Measurements from ENCODE around the gene GRIN2D.
"Not testable (repeated sequence)": the region's sequence is repeated elsewhere in the genome, so short reads cannot be mapped to it uniquely, and the experiment has no call there.

The GRIN2D gene

GRCh38 chr19:48371771-48372170 is 21.7 kb upstream of the GRIN2D start:
- DNase-seq (ENCODE audit: low spot score), result not testable (repeated sequence)

GRCh38 chr19:48372904-48373303 is 20.6 kb upstream of the GRIN2D start:
- no peak for DNase-seq (ENCODE audit: low spot score)

GRCh38 chr19:48373567-48373966 is 19.9 kb upstream of the GRIN2D start:
- DNase-seq (ENCODE audit: low spot score), result no peak

GRCh38 chr19:48378194-48378570 is 15.3 kb upstream of the GRIN2D start:
- no peak for DNase-seq (ENCODE audit: low spot score)

GRCh38 chr19:48379058-48379457 is 14.4 kb upstream of the GRIN2D start:
- DNase-seq (ENCODE audit: low spot score), result no peak

- DNase-seq (ENCODE audit: low spot score), result no peak
Observed at GRCh38 chr19:48381178-48381950, 12.1 kb upstream of the GRIN2D start.

GRCh38 chr19:48382286-48382685 is 11.2 kb upstream of the GRIN2D start:
- DNase-seq (ENCODE audit: low spot score), result no peak

- no peak for DNase-seq (ENCODE audit: low spot score)
Observed at GRCh38 chr19:48385461-48386087, 7.9 kb upstream of the GRIN2D start.

GRCh38 chr19:48386981-48387380 is 6.5 kb upstream of the GRIN2D start:
- no peak for DNase-seq (ENCODE audit: low spot score)

GRCh38 chr19:48390188-48391099 is 3.0 kb upstream of the GRIN2D start:
- DNase-seq (ENCODE audit: low spot score), result peak; percentile 38

GRCh38 chr19:48391100-48392005 is 2.1 kb upstream of the GRIN2D start, which contains the start of gene KDELR1:
TSS of gene KDELR1 (minus strand) at chr19:48391551. CDS start at chr19:48391358, 193 bp downstream.
- DNase-seq (ENCODE audit: low spot score), result peak; percentile 82

- DNase-seq (ENCODE audit: low spot score), result not testable (repeated sequence)
Observed at GRCh38 chr19:48392006-48392344, 1.5 kb upstream of the GRIN2D start.

- no peak for DNase-seq (ENCODE audit: low spot score)
Observed at GRCh38 chr19:48392860-48393558, 459 bp upstream of the GRIN2D start.

GRCh38 chr19:48394331-48395169 is 1.1 kb downstream of the GRIN2D start:
- no peak for DNase-seq (ENCODE audit: low spot score)

GRCh38 chr19:48395170-48395455 is 1.6 kb downstream of the GRIN2D start:
- no peak for DNase-seq (ENCODE audit: low spot score)

GRCh38 chr19:48395499-48395898 is 2.0 kb downstream of the GRIN2D start:
- DNase-seq (ENCODE audit: low spot score), result no peak

- DNase-seq (ENCODE audit: low spot score), result no peak
Observed at GRCh38 chr19:48396016-48396823, 2.8 kb downstream of the GRIN2D start.

- DNase-seq (ENCODE audit: low spot score), result no peak
Observed at GRCh38 chr19:48396824-48397176, 3.3 kb downstream of the GRIN2D start.
